LoVo (cell line): ENCODE measurements around the gene LCP2.

Experiments used
- DNase-seq: peaks from one replicate; pipeline ENCODE4 v3.0.0-alpha.2; 2016; ENCODE audit warnings: low spot score

Gene LCP2

DNA sequence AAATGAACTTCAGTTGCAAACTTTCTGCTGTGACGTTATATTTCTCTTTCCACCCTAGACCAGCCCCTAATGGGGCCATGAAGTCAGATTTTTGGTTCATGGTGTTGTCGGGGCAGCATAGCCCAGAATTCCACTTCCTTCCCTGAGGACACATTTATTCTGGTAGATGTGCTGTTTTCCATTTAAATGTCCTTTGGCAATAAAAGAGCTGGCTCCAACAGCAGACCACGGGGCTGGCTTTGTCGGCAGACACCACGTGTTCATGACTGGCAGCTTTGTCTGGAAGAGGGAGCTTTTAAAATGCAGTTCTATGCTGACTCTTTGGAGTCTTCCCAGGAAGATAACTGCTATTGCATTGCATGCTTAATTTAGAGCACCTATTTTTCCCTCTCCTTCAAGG is 17.6 kb upstream of the LCP2 start:
- no peak for DNase-seq

DNA sequence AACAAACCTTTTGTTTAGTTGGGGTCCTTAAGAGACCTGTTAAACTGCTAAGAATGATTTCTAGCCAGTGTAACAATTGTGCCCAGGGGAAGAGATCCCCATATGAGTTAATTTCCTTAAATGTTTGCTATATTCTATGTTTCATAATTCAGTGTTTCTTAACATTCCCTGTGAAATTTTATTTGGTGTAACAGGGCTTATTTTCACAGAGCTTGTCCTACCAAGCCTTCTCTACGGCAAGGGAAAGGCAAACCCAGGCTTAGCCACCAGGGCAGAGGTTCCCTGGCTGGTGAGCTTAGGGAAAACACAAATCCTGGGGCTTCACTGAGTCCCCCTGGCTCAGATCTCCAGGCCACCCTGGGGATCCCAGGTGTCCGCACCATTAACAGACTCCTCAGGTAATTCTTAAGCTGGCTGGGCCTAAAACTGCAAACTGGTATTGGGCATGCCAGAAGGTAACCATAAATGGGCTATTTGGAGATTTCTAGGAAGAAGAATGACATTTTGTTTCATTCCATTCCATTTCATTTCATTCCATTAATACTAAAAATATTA is 17.0 kb upstream of the LCP2 start:
- no peak for DNase-seq

- DNase-seq: no peak
Measured at GRCh38 chr5:170313816-170314215, 16.2 kb upstream of the LCP2 start.

DNA sequence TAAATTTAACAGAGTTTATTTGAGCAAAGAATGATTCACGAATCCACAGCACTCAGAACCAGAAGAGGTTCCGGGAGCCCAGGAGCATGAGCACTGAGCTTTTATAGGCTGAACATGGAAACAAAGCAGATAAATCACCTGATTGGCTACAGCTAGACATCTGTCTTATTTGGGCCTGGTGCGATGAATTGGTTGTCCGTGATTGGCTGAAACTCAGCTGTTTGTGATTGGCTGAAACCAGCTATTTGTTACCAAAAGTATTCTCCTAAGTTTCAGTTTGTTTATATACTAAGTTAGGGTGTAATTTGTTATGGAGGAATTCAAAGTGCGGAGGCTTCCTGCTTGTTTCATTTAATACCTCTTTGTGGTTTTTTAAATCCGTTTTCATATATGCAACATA is 15.8 kb upstream of the LCP2 start:
- no peak for DNase-seq

- no peak for DNase-seq
Measured at GRCh38 chr5:170312666-170313065, 15.1 kb upstream of the LCP2 start.

GRCh38 chr5:170312301-170312595 is 14.7 kb upstream of the LCP2 start:
- no peak for DNase-seq

GRCh38 chr5:170311511-170312300 is 14.1 kb upstream of the LCP2 start:
- no peak for DNase-seq

DNA sequence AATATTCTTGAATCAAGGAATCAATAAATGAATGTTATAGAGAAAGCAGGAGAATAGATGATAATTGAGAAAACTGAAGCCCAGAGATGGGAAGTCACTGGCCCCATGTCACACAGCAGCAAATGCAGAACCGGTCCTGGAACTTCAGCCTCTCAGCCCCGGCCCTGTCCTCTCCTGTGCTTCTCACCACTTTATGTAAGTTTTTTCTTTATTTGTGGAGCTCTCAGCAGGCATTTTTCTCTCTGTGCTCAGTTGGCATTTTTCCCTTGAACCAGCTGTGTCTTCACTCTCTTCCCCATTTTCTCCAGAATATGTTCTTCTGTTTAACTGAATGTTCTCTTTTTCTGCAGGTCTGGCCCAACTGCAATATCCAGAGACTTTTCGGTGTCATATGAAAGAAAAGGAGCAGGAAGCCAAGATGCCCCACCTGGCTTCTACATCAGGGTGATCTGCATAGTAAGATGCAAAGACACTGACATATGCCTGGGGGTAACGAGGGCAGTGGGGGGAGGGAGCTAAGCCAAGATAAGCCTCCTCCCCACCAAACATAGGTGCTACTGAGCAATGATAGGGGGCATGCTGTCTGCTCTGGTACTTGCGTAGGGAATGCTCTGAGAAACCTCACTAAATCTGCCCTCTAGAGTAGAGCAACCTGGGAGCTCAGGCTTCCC is 12.8 kb upstream of the LCP2 start:
- DNase-seq: no peak

DNA sequence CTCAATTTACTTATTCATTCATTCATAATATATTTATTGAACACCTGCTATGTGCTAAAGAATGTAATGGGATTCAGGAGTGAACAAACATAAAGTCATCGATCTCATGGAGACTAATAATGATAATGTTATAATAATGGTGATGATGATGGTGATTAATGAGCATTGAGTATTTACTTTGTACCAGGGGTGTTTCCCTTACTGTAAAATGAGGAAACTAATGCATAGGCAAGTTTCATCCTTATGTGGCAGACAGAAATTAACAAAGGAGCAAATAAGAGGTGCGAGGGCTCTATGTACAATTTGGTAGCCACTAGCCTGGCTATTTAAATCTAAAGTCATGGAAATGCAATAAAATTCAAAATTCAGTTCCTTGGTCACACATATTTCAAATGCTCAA is 11.1 kb upstream of the LCP2 start:
- DNase-seq: no peak

DNA sequence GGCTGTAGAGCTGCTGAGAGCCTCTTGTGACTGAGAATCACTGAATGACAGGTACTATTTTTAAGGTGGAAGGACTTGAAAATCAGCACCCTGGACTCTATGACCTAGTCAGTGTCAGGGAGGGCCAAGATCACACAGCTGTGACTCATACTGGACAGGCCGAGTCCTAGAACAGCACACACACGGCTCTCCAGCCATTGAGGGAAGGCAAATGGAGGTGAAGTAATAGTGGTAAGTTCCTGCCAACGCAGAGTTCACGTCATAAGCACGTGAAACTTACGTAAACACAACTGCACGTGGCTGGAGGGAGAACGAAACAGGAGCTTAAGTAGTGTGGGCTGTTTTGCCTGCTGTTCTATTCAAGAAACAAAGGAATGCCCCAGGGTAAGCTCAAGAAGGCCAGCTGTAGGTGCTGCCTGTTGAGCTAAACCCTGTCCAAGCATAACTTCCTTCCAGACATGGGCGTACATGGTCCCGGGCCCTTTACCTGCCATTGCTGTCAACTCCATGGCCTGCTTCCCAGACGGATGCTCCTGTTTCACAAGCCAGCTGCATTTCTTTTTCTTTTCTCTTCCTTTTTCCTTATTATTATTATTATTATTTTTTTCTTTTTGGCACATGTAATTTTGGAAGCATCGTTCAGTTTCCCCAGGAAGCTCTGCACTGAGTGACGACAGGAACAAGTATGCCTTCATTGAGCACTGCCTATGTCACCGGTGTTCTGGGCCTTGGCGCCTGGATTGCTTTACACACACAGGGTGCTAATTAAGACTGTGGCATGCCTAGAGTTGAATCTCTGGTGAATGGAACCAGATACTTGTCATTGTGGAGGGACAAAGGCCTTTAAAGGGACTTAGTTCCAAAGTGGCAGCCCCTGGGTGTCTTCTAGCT is 10.2 kb upstream of the LCP2 start:
- DNase-seq: no peak

- no peak for DNase-seq
Measured at GRCh38 chr5:170306381-170306831, 8.8 kb upstream of the LCP2 start.

DNA sequence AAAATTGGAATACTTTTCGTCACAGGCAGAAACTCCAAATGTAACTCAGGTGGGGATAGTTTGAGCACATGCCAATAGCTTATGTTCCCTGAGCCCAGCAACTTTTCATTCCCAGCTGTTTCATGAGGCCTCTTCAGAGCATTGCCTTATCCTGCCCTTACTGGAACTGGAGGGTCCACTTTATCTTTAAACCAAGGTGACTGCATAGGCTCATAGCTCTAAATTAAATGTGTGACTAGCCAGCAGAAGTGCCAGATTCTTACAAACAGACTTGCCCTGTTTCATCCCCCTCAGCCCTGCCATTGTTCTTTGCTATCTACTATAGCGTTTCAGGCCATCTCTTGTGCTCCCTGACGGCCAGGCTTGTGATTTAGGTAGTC is 8.1 kb upstream of the LCP2 start:
- no peak for DNase-seq

DNA sequence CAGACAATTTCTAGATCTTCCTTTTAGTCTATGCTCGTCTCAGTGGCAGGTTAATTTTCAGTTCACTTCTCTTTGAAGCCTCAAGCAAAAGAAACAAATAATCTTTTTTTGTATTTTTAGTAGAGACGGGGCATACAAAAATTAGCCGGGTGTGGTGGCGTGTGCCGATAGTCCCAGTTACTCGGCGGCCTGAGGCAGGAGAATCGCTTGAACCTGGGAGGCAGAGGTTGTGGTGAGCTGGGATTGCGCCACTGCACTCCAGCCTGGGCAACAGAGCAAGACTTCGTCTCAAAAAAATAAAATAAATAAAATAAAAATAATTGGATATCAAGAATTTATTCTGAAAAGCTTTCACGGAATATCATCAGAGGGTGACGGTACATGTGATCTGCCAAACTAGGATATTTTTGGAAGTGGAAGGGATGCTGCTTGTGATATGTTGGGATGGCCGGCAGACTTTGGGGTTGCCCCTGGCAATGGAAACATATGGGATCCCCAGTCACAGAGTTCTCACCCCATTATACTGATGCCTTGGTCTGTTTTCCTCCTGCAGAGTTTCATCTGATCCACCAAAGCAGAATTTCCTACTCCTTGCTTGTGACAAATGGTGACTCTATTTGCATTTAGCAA is 7.6 kb upstream of the LCP2 start:
- no peak for DNase-seq

DNA sequence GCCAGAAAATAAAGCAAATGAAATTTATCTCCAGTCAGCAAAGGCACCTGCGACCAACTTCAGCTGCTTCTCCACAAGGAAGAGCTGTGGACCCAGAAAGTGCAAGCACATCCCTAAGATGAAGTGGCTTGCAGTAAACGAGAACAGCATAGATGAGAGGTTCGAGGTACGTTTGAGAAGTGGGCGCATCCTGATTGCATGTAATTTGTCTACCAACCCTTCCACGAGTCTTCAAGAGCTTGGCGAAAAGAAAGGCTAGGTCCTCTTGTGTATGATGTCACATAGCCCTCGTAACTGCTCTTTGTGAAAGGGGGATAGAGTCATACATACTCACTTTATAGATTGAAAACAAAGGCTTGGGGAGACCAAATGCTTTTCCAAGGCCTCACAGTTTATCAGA is 6.0 kb upstream of the LCP2 start:
- no peak for DNase-seq

DNA sequence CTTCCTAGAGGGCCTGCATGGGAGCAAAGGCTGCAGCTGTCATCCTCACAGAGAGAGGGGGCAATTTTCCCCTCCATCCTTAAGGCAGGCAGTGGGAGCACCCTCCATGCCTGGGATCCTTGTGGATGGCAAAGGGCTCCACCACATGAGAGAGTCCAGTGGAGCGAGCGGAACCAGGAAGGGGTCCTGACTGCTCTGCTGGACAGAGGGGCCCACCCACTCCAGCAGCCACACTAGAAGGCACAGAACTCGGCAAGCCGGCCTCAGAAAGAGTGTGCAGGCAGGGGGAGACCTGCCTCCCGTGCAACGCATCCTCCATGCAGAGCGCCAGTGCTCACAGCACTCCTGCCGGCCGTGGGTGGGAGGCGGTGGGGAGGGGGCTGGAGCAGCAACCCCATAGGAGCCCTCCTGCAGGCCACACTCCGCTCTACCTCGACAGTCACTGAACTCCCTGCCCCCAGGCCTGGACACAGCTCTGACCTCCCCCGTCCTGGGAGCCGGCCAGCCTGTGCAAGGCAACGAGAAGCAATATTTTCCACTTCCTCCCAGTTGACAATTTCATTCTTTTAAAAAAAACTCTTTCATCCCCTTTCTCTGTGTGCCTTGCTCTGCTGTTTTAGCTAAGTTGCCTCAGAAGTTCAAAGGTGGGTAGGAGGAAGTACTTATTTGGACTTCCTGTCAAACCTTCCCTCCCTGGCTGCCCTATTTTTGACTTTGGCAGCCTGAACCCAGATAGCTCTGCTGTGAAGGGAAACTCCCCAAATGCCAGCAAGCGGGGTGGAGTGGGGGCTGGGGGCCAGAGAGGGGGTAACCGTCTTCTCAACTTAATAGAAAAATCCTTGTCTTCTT is 5.3 kb upstream of the LCP2 start:
- no peak for DNase-seq

- no peak for DNase-seq
Measured at GRCh38 chr5:170301981-170302652, 4.5 kb upstream of the LCP2 start.

- no peak for DNase-seq
Measured at GRCh38 chr5:170301149-170301548, 3.6 kb upstream of the LCP2 start.

GRCh38 chr5:170300361-170301013 is 2.9 kb upstream of the LCP2 start:
- no peak for DNase-seq

- no peak for DNase-seq
Measured at GRCh38 chr5:170296935-170297588, 515 bp downstream of the LCP2 start.
